GM19324 (cell line): Measurements from ENCODE around the gene TRAF3.
"Not testable (repeated sequence)": the region's sequence is repeated elsewhere in the genome, so short reads cannot be mapped to it uniquely, and the experiment has no call there.

Experiments used
- ATAC-seq: cut with Tn5 transposase; IDR thresholded peaks from one replicate; pipeline ENCODE4 v1.9.1; 2021; ENCODE audit warnings: mild to moderate bottlenecking, moderate library complexity; ENCODE audit not compliant: unreplicated experiment, low FRiP score

The TRAF3 gene

DNA sequence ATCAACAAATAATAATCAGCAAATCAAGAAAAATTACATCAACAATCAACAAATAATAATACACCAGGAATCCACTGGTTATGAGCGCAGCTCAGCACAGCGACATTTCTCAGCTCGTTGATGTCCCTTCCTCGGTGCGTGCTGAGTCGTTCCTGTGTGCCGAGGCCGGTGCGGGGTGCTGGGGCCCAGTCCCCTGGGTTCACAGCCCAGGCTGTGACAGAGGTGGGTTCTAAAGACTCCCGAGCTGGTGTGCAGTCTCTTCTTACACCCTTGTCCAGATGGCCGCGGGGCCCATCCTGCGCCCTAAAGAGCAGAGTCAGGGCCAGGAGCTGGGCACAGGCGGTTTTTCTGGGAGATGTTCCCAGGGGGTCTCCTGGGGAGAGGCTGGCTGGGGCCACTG lies 26.9 kb upstream of the TRAF3 start:
- ATAC-seq, result no peak

DNA sequence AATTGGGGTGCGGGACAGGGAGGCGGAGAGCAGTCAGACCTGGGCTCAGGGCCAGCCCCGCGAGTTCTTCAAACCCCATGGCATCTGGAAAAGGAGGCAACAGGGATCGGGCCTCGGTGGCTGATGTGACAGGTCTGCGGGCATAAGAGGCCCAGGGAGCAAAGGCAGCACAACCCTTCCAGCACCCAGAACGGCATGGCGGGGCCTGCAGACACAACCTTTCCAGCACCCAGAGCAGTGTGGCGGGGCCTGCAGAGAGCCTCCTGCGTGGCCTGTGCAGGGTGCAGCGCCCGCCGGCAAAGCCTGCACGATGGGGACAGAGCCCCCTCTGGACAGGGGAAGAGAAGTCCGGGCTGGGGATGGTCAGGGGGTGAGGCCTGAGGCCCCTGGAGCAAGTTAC lies 26.2 kb upstream of the TRAF3 start:
- no peak for ATAC-seq

DNA sequence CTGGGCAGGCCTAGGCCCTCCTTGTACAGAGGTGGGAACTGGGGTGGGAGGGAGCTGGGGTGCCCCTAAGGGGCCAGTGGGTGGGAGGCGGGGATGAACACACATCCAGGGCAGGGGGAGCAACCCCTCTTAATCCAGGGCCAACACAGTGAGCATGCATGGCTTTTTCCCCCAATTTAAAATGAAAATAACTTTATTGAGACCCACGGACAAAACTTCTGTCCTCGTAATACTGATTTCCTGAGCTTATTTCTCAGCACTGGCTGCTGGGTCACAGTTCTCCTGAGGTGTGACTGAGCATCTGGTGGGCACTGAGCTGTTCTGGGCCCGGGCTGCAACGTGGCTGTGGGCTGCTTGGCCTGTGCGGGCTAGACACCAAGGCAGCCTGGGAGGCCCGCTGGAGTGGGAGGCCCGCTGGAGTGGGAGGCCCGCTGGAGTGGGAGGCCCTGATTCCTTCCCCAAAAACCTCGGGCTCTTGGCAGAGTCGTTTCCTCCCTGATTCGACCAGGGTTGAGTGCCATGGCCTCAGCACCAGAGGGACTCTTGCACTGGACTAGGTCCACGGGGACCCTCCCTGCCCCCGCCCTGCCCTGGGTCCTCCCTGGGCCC lies 24.9 kb upstream of the TRAF3 start:
- no peak for ATAC-seq

GRCh38 chr14:102754370-102755262 lies 22.6 kb upstream of the TRAF3 start:
- no peak for ATAC-seq

DNA sequence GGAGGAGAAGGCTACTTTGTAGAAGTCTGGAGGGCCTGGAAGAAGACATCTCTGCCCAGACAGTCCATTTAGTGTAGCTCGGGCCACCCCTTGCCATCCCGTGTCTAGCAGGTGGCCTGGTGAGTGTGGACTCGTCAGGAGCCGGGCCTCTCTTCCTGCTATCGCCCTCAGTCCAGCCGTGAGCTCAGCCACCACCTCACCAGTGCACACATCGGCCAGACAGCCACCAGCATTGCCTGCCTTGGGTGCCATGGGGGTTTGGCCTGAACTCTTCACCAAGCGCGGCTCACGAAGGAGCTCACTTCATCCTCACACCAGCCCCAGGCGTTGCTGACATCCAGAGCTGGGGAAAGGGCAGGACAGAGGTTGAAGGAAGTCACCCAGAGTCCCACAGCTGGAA lies 19.6 kb upstream of the TRAF3 start:
- ATAC-seq, result no peak

DNA sequence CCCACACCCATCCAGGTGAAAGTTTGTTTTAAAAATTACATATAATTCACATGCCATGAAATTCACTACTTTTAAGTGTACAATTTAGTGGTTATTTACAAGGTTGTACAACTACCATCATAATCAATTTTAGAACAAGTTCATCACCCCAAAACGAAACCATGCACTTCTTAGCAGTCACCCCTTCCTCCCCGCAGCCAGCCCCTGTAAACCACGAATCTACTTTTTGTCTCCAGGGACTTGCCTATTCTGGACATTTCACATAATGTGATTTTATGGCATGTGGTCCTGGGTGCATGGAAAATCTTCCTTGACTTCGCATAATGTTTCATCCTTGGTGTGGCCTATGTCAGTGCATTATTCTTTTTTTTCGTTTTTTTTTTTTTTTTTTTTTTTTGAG lies 19.2 kb upstream of the TRAF3 start:
- ATAC-seq, result no peak

DNA sequence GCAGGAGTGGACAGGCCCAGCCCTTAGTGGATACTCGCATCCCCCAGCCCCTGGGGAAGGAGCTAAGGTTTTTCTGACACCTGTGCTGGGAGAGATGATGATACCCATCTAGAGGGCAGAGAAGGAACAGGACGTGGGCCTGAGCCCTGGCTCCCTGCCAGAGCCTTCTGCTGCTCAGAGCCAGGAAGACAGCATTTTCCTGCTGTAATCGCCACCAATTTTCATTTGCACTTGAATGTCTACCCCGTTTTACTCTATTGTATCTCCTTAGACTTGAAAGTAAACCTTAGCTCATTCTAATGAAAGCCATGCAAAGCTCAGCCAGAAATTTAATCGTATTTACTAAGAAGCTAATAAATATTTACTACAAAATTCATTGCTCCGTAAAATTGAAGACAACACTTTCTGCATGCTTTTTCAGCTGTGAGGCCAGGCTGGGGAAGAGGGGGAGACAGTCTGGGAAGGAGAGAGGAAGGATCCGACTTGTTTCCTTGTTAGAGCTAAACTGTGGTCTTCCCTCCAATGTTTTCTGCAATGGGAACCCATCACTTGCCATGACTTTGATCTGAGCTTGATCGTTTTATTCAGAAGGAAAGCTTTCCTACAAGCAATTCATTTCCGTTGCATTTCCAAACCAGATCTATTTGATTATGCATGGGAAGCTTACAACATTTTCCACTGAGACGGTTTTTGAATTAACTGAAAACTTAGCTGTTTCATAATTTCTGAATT lies 17.6 kb upstream of the TRAF3 start:
- no peak for ATAC-seq

DNA sequence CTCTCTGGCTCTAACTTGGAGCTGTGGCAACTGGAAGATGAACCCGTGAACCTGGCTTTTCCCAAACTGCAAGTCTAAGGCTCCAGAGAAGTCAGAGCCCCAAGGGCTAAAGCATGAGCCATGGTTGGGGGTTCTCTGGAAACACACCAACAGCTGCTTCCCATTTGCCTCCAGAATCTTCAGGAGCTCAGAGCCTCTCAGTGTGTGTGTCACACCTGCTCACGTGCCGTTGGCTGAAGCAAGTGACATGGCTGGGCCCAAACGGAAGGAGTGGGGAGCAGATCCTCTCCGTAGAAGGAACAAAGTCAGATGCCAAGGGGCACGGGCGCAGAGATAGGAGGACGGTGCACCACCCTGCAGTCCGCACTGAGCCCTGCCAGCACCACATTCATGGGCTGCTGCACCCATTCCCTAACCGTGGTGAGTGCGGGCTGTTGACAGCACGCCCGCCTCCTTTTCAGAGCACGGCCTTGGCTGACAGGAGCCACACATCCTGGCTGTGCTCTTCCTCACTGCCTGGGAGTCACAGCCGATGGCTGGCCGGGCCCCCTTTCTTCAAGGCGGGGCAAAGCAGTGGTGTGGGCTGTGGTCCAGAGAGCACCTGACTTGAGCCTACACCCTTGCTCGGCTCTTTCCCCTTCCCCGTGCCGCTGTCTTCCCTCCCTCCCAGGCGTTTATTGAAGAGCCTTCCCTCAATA lies 16.6 kb upstream of the TRAF3 start:
- no peak for ATAC-seq

- ATAC-seq, result no peak
Measured at GRCh38 chr14:102761206-102761605, 16.0 kb upstream of the TRAF3 start.

- no peak for ATAC-seq
Measured at GRCh38 chr14:102764220-102764671, 13.0 kb upstream of the TRAF3 start.

DNA sequence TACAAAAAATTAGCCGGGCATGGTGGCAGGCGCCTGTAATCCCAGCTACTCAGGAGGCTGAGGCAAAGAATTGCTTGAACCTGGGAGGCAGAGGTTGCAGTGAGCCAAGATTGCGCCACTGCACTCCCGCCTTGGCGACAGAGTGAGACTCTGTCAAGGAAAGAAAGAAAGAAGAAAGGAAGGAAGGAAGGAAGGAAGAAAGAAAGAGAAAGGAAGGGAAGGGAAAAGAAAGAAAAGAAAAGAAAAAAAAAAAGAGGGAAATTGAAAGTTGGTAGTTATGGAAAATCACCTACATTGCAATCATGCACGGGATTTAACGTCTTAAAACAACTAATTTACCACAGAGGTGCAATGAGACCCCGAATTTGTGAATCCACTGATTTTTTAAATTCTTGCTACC lies 11.5 kb upstream of the TRAF3 start:
- not testable (repeated sequence) for ATAC-seq

DNA sequence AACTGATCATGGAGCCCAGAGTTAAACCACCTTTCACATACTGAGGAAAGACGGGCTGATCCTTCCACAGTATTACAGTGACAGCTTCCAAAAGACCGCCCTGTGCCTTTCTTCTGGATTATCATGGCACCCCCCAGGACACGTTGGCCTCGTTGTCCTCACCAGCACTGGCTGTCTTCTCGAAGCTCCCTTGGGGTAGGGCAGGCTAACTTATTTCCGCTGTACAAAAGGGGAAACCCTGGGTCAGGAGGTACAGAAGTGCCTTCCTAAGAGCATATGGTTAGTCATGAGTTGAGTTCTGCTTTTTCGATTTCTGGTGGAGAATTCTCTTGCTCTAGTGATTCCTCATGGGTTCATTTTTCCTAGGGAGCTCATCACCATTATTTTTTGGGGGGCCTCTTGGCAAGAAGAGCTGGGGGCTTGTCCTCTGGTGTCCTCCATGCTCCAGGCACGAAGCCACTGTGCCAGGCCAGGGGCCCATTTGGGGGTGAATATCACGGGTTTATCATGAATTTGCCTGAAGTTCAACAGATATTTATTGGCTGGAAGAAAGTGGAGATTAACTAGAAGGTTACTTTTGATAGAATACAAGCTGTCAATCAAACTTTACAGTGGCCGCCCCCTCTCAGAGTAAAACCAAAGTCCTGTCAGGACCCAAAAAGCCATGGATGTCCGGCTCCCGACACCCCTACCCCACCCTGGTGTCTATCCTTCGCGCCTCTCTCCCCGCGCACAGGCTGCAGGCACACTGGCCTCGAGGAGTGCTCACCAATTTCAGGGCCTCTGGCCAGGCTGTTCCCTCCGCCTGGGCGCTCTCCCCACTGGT lies 8.8 kb upstream of the TRAF3 start:
- peak; percentile 43 for ATAC-seq

DNA sequence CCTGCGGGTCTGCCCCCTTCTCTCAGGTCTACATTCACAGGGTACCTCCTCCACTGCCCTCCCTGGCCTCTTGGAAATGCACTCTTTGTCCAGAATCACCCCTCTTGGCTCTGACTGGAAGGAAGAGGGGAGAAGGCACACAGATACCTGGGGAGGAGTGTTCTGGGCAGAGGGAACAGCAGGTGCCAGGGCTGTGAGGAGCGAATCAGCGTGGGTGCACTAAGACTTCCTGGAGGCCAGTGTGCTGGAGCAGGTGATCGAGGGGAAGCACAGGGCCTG lies 8.3 kb upstream of the TRAF3 start:
- ATAC-seq, result no peak

DNA sequence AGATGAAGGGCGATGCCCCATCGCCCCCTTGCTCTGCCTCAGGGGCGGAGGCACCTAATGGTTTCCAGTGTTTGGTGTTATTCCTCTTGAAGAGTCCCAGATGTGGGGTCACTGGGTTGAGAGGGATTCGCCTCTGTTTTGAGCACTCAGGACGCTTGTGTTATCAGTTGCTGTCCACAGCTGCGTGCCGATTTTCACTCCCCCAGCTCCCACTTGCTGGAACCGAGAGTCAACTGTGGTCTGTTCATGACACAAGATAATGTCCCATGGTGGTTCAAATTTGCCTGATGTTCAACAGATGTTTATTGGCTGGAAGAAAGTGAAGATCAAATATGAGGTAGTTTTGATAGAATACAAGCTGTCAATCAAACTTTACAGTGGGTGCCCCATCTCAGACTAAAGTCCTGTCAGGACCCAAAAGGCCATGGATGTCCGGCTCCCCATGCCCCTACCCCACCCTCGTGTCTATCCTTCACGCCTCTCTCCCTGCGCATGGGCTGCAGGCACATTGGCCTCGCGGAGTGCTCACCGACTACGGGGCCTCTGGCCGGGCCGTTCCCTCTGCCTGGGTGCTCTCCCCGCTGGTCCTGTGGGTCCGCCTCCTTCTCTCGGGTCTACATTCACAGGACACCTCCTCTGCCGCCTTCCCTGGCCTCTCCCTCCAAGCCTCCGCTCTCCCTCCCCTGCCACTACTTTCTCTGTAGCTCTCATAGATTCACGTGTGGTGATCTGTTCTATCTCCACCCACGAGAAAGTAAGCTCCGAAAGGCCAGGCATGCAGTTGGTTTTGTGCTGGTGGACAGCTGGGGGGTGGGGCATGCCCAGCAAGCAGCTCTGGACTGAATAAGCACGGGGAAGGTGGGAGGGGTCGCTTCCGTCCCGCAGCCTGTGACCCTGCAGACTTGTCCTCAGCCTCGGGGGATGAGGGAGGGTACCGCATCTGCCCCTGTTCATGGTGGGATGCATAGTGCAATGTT lies 6.8 kb upstream of the TRAF3 start:
- no peak for ATAC-seq

- ATAC-seq, result no peak
Measured at GRCh38 chr14:102771144-102771543, 6.1 kb upstream of the TRAF3 start.

DNA sequence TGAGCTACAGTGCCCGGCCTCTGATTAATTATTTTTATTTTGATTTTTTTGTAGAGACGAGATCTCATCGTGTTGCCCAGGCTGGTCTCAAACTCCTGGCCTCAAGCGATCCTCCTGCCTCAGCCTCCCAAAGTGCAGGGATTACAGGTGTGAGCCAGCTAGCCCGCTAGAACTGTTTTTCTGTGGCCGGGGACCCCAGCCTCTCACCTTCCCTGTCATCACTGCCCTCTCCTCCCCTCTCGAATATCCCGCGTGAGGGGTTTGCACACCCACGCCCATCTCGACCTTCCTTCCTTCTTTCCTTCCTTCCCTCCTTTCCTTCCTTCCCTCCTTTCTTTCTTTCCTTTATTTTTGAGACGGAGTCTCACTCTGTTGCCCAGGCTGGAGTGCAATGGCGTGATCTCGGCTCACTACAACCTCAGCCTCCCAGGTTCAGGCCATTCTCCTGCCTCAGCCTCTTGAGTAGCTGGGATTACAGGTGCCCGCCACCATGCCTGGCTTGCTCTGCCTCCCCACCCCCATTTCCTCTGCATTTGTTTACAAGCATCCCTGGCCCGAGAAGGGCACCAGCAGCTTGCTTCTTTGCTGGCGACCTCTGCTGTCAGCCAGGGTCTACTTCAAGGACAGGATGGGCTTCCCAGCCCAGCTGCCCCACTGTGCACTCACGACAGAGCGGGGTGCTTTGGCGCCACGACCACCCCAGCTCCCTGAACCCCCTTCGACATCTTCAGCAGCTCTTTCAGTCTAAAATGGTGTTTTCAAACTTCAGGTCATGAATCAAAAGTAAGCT lies 4.3 kb upstream of the TRAF3 start:
- no peak for ATAC-seq

DNA sequence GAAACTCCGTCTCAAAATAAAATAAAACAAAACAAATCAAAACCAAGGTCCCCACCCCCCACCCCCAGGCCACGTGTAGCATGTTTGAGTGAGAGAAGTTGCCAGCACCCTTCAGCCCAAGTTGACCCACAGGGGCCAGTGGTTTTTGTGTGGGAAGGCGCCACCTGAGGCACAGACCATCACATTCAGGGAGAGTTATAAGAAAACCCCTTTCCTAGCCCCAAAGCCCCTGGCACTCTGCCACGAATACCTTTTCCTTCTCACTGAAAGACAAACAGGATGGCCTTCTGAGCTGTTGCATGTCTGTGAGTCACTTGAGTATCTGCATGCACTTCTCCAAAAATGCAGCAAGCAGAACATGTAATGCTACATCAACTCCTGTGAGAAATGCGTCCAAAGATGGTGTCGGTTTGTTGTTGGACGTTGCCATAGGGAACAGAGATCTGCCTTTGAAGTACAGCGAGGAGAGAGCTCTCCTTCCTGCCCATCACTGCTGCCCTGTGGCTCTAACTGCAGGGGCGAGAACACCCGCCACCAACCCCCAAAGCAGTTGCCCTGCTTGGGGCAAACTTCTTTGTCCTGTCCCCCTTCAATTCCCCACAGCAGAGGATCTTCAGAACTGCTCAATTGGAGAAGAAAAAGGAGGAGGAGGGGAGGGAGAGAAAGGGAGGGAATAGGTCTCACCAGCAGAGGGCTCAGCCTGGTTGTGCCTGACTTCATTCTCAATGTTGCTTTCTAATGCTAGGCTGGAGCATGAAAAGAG lies 2.7 kb upstream of the TRAF3 start:
- no peak for ATAC-seq
